SK-N-SH treated with all-trans-retinoic acid at 6 μM for 48 hours (cell line): ENCODE results near the gene ELMO1.

Experiments
- ATAC-seq: fragments of 200-7000 bp; cut with Tn5 transposase; 3 replicates; pipeline ENCODE4 v1.9.1; 2020; ENCODE audit warnings: mild to moderate bottlenecking, moderate library complexity
- ARNTL ChIP-seq: fragments of 450-650 bp; formaldehyde crosslinking; IDR thresholded peaks from 2 replicates; pipeline ENCODE4 v1.5.0; 2020; ENCODE audit warnings: low read depth, mild to moderate bottlenecking, moderate library complexity, borderline replicate concordance
- BACH2 ChIP-seq: fragments of 250-450 bp; sonication (Bioruptor Pico); IDR thresholded peaks from 2 replicates; pipeline ENCODE4 v1.9.0; 2021; ENCODE audit warnings: mild to moderate bottlenecking, borderline replicate concordance
- CSDC2 ChIP-seq: fragments of 250-450 bp; sonication (Bioruptor Pico); IDR thresholded peaks from 2 replicates; pipeline ENCODE4 v1.5.0; 2020; ENCODE audit warnings: mild to moderate bottlenecking, moderate library complexity
- GLIS3 ChIP-seq: fragments of 250-450 bp; sonication (Bioruptor Pico); IDR thresholded peaks from 2 replicates; pipeline ENCODE4 v1.5.0; 2020; ENCODE audit warnings: mild to moderate bottlenecking, moderate library complexity
- ISL1 ChIP-seq: fragments of 250-450 bp; sonication (Bioruptor Pico); IDR thresholded peaks from 2 replicates; pipeline ENCODE4 v2.1.2; 2022; ENCODE audit warnings: mild to moderate bottlenecking, moderate library complexity
- OSR1 ChIP-seq: fragments of 250-450 bp; sonication (Bioruptor Pico); IDR thresholded peaks from 2 replicates; pipeline ENCODE4 v1.8.0; 2022; ENCODE audit warnings: moderate library complexity, mild to moderate bottlenecking, inconsistent platforms
- POU6F1 ChIP-seq: fragments of 250-450 bp; sonication (Bioruptor Pico); IDR thresholded peaks from 2 replicates; pipeline ENCODE4 v1.8.0; 2021; ENCODE audit warnings: low read depth, mild to moderate bottlenecking, moderate library complexity, borderline replicate concordance
- PPARA ChIP-seq: fragments of 250-450 bp; sonication (Bioruptor Pico); IDR thresholded peaks from 2 replicates; pipeline ENCODE4 v1.5.0; 2020; ENCODE audit warnings: mild to moderate bottlenecking, borderline replicate concordance
- RARB ChIP-seq: fragments of 250-450 bp; sonication (Bioruptor Pico); IDR thresholded peaks from 2 replicates; pipeline ENCODE4 v1.8.0; 2021; ENCODE audit warnings: mild to moderate bottlenecking, moderate library complexity
- TCF4 ChIP-seq: fragments of 250-450 bp; sonication (Bioruptor Pico); IDR thresholded peaks from 2 replicates; pipeline ENCODE4 v1.8.0; 2021; ENCODE audit warnings: mild to moderate bottlenecking, moderate library complexity, borderline replicate concordance
- ZC3H10 ChIP-seq: fragments of 250-450 bp; sonication (Bioruptor Pico); IDR thresholded peaks from 2 replicates; pipeline ENCODE4 v1.5.1; 2021; ENCODE audit warnings: mild to moderate bottlenecking, moderate library complexity
- ZNF565 ChIP-seq: fragments of 450-650 bp; formaldehyde crosslinking; conservative IDR thresholded peaks from 2 replicates; pipeline ENCODE4 v1.5.0; 2020; ENCODE audit warnings: low read depth, mild to moderate bottlenecking, moderate library complexity
- ZNF70 ChIP-seq: fragments of 450-650 bp; formaldehyde crosslinking; IDR thresholded peaks from 2 replicates; pipeline ENCODE4 v1.5.0; 2020; ENCODE audit warnings: mild to moderate bottlenecking, moderate library complexity
- ZNF8 ChIP-seq: fragments of 450-650 bp; formaldehyde crosslinking; IDR thresholded peaks from 2 replicates; pipeline ENCODE4 v1.5.0; 2020; ENCODE audit warnings: mild to moderate bottlenecking, moderate library complexity
- TF ChIP-seq, protein P1 (sequence below): fragments of 250-450 bp; sonication (Bioruptor Pico); IDR thresholded peaks from 2 replicates; pipeline ENCODE4 v1.5.0; 2020; ENCODE audit warnings: mild to moderate bottlenecking, moderate library complexity
- TF ChIP-seq, protein P2 (sequence below): fragments of 250-450 bp; sonication (Bioruptor Pico); IDR thresholded peaks from 2 replicates; pipeline ENCODE4 v1.5.1; 2021; ENCODE audit warnings: mild to moderate bottlenecking, moderate library complexity
- TF ChIP-seq, protein P3 (sequence below): fragments of 250-450 bp; sonication (Bioruptor Pico); IDR thresholded peaks from 2 replicates; pipeline ENCODE4 v1.8.0; 2020; ENCODE audit warnings: mild to moderate bottlenecking, moderate library complexity, borderline replicate concordance
- TF ChIP-seq, protein P4 (sequence below): fragments of 250-450 bp; sonication (Bioruptor Pico); IDR thresholded peaks from 2 replicates; pipeline ENCODE4 v1.5.1; 2020; ENCODE audit warnings: low read depth, mild to moderate bottlenecking, moderate library complexity

The ELMO1 gene

GRCh38 chr7:37062560-37062859 is 386.2 kb downstream of the ELMO1 start:
- TF ChIP-seq TCF4 (CRISPR knock-in tag): peak; percentile 48; the same call in 1 of the 2 replicates
- TF ChIP-seq ISL1 (CRISPR knock-in tag): peak; percentile 30; the same call in 1 of the 2 replicates
- TF ChIP-seq, protein P1, sequence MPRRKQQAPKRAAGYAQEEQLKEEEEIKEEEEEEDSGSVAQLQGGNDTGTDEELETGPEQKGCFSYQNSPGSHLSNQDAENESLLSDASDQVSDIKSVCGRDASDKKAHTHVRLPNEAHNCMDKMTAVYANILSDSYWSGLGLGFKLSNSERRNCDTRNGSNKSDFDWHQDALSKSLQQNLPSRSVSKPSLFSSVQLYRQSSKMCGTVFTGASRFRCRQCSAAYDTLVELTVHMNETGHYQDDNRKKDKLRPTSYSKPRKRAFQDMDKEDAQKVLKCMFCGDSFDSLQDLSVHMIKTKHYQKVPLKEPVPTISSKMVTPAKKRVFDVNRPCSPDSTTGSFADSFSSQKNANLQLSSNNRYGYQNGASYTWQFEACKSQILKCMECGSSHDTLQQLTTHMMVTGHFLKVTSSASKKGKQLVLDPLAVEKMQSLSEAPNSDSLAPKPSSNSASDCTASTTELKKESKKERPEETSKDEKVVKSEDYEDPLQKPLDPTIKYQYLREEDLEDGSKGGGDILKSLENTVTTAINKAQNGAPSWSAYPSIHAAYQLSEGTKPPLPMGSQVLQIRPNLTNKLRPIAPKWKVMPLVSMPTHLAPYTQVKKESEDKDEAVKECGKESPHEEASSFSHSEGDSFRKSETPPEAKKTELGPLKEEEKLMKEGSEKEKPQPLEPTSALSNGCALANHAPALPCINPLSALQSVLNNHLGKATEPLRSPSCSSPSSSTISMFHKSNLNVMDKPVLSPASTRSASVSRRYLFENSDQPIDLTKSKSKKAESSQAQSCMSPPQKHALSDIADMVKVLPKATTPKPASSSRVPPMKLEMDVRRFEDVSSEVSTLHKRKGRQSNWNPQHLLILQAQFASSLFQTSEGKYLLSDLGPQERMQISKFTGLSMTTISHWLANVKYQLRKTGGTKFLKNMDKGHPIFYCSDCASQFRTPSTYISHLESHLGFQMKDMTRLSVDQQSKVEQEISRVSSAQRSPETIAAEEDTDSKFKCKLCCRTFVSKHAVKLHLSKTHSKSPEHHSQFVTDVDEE (CRISPR knock-in tag): 0 out of 2 replicates have a peak, but pooled peaks have one; percentile 36
- TF ChIP-seq, protein P2, sequence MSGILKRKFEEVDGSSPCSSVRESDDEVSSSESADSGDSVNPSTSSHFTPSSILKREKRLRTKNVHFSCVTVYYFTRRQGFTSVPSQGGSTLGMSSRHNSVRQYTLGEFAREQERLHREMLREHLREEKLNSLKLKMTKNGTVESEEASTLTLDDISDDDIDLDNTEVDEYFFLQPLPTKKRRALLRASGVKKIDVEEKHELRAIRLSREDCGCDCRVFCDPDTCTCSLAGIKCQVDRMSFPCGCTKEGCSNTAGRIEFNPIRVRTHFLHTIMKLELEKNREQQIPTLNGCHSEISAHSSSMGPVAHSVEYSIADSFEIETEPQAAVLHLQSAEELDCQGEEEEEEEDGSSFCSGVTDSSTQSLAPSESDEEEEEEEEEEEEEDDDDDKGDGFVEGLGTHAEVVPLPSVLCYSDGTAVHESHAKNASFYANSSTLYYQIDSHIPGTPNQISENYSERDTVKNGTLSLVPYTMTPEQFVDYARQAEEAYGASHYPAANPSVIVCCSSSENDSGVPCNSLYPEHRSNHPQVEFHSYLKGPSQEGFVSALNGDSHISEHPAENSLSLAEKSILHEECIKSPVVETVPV (CRISPR knock-in tag): no peak
- no peak for TF ChIP-seq RARB (CRISPR knock-in tag)
- ATAC-seq: no peak; the same call in 2 of the 3 replicates

DNA sequence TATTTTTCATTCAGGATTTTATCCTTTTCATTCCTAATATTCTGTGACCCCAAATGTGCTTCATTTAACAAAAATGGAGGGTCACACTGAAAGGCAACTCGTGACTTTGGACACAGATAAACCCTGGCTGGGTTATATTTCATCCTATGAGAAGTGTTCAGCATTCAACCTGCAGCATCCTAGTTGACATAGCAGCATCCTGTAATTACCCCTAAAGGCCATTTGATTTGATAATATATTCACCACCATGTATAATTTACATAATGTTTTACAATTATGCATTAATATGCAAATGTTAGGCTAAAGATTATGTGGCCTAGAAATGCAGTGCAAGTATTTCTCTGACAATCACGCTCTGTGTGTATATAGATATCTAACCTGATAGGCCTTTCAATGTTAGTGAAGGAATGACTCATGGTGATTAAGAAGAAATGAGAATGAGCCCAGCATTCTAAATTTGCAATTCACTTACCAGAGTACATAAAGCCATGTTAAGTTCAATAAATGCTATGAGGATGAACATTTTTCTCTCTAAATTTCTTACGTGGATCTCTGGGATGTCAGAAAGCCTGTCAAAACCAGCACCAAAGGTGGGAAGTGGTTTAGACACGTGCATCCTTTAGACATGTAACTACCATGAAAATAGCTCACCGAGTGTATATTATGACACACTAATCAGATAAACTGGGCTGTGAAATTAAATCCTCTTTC is 386.7 kb downstream of the ELMO1 start:
- ATAC-seq: no peak

DNA sequence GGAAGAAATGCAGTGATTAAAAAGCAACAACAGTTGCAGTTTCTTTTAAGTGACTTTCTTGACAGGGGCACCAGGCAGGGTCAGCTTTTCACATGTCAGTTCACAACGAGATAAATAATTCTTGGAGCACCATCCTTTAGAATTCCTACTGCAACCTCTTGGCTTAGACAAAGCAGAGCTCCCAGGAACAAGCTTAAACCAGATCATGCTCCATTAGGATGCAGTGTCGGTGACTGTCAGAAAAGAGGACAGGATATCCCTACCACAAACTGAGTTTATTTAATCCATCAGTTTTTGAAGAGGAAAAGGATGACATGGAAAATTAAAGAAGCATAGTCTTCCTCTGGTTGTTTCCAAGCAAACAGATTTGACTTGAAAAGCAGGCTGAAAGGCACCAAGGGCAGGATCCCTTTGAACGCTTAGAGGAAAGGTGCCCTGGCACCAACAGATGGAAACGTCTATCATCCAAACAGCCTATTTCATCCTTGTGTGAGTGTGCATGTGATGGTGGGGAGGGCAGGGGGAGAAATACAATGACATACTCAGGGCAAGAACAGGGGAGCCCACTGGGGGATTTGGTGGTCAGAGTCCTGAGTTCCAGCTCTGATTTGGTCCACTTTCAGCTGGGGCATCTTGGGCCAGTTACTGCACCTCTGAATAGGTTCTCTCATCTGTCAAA is 392.3 kb downstream of the ELMO1 start:
- no peak for ATAC-seq
- TF ChIP-seq, protein P3, sequence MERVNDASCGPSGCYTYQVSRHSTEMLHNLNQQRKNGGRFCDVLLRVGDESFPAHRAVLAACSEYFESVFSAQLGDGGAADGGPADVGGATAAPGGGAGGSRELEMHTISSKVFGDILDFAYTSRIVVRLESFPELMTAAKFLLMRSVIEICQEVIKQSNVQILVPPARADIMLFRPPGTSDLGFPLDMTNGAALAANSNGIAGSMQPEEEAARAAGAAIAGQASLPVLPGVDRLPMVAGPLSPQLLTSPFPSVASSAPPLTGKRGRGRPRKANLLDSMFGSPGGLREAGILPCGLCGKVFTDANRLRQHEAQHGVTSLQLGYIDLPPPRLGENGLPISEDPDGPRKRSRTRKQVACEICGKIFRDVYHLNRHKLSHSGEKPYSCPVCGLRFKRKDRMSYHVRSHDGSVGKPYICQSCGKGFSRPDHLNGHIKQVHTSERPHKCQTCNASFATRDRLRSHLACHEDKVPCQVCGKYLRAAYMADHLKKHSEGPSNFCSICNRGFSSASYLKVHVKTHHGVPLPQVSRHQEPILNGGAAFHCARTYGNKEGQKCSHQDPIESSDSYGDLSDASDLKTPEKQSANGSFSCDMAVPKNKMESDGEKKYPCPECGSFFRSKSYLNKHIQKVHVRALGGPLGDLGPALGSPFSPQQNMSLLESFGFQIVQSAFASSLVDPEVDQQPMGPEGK (CRISPR knock-in tag): no peak
- TF ChIP-seq, protein P1 (CRISPR knock-in tag): no peak
- TF ChIP-seq, protein P4, sequence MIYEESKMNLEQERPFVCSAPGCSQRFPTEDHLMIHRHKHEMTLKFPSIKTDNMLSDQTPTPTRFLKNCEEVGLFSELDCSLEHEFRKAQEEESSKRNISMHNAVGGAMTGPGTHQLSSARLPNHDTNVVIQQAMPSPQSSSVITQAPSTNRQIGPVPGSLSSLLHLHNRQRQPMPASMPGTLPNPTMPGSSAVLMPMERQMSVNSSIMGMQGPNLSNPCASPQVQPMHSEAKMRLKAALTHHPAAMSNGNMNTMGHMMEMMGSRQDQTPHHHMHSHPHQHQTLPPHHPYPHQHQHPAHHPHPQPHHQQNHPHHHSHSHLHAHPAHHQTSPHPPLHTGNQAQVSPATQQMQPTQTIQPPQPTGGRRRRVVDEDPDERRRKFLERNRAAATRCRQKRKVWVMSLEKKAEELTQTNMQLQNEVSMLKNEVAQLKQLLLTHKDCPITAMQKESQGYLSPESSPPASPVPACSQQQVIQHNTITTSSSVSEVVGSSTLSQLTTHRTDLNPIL (CRISPR knock-in tag): no peak
- TF ChIP-seq PPARA (CRISPR knock-in tag): no peak
- TF ChIP-seq TCF4 (CRISPR knock-in tag): no peak
- no peak for TF ChIP-seq ZNF8 (CRISPR knock-in tag)
- no peak for TF ChIP-seq OSR1 (CRISPR knock-in tag)
- TF ChIP-seq BACH2 (CRISPR knock-in tag): no peak
- TF ChIP-seq ZNF70 (CRISPR knock-in tag): no peak
- TF ChIP-seq, protein P2 (CRISPR knock-in tag): no peak
- no peak for TF ChIP-seq ZC3H10 (CRISPR knock-in tag)
- no peak for TF ChIP-seq ZNF565
- TF ChIP-seq CSDC2 (CRISPR knock-in tag): no peak
- TF ChIP-seq POU6F1 (CRISPR knock-in tag): no peak
- TF ChIP-seq ARNTL (CRISPR knock-in tag): no peak
- TF ChIP-seq GLIS3 (CRISPR knock-in tag): no peak

More for the DNA sequence above, 386.7 kb downstream of the ELMO1 start:
- TF ChIP-seq, protein P4 (CRISPR knock-in tag): peak; percentile 18; the same call in 1 of the 2 replicates
- no peak for TF ChIP-seq ARNTL (CRISPR knock-in tag)
